Frontal cortex (tissue), 1 donor: Measurements from ENCODE around the gene NTN3. TPM values are rescaled to one million over a fixed set of nuclear protein-coding genes. Genes with fewer than 3 reads are reported as not detected.

ENCODE experiments used
- small RNA-seq: library from RNA; depleted of rRNA; stranded (forward); fragments of <200 nt; gene quantifications from one replicate; pipeline ENCODE3, GENCODE V24; 2014
- total RNA-seq: library from RNA; depleted of rRNA; stranded (reverse); fragments of >200 nt; gene quantifications from one replicate; pipeline ENCODE4 v1.2.3, GENCODE V29; 2014

Gene NTN3
- total RNA-seq, 1 donor from 2014 or later = 3.3 TPM

Small RNAs within 50 kb of the gene (small RNA-seq; reads per million reads assigned to genes)
- gene AC093525.1 = not detected
- not detected for gene MIR6768

Other genes starting within 250 kb of the NTN3 start
- 27.3 TPM for gene E4F1, start 247.7 kb upstream of the NTN3 start, total RNA-seq
- 2.4 TPM for gene DNASE1L2, start 234.9 kb upstream of the NTN3 start, total RNA-seq
- gene ECI1, start 219.7 kb upstream of the NTN3 start, total RNA-seq = 10.2 TPM
- gene RNPS1, start 203.2 kb upstream of the NTN3 start, total RNA-seq = 81.1 TPM
- 36.3 TPM for gene ABCA3, start 130.6 kb upstream of the NTN3 start, total RNA-seq
- gene CCNF, start 41.9 kb upstream of the NTN3 start, total RNA-seq = 12.6 TPM
- 7.7 TPM for gene TEDC2, start 11.2 kb upstream of the NTN3 start, total RNA-seq
- gene TBC1D24, start 3.8 kb downstream of the NTN3 start, total RNA-seq = 24.5 TPM
- 10.6 TPM for gene ATP6V0C, start 42.7 kb downstream of the NTN3 start, total RNA-seq
- gene AMDHD2, start 49.1 kb downstream of the NTN3 start, total RNA-seq = 11.4 TPM
- gene CEMP1, start 60.1 kb downstream of the NTN3 start, total RNA-seq = 0.41 TPM
- gene PDPK1, start 66.7 kb downstream of the NTN3 start, total RNA-seq = 28.5 TPM
- gene KCTD5, start 211.2 kb downstream of the NTN3 start, total RNA-seq = 21.2 TPM
- gene PRSS27, start 248.9 kb downstream of the NTN3 start, total RNA-seq = 1.6 TPM